HK-2 (cell line): ENCODE data around the gene PSD4.

ENCODE experiments used
- DNase-seq: peaks from one replicate; pipeline ENCODE4 v3.0.0-alpha.2; 2018; ENCODE audit not compliant: unreplicated experiment

PSD4 gene

GRCh38 chr2:113167962-113168340, 5.8 kb upstream of the PSD4 start:
- no peak for DNase-seq

DNA sequence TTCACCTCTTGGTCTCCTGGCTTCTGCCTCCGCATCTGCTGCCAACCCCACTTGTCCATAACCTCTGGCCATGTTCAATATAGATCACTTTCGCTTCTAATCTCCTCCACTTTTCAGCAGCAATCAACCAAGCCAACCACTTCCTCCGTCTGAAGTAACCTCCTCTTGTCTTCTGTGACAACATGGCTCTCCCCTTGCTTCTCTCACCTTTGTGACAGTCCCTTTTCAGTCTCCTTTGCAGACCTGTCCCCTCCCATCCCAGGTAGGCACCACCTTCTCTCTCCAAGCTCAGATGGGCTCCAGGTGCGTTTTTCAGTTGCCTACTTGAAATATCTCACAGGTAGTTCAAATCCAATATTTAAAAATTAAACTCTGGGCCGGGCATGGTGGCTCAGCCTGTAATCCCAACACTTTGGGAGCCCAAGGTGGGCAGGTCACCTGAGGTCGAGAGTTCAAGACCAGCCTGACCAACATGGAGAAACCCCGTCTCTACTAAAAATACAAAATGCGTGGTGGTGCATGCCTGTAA, 4.7 kb upstream of the PSD4 start:
- DNase-seq, result no peak

GRCh38 chr2:113169586-113169985, 4.2 kb upstream of the PSD4 start:
- no peak for DNase-seq

DNA sequence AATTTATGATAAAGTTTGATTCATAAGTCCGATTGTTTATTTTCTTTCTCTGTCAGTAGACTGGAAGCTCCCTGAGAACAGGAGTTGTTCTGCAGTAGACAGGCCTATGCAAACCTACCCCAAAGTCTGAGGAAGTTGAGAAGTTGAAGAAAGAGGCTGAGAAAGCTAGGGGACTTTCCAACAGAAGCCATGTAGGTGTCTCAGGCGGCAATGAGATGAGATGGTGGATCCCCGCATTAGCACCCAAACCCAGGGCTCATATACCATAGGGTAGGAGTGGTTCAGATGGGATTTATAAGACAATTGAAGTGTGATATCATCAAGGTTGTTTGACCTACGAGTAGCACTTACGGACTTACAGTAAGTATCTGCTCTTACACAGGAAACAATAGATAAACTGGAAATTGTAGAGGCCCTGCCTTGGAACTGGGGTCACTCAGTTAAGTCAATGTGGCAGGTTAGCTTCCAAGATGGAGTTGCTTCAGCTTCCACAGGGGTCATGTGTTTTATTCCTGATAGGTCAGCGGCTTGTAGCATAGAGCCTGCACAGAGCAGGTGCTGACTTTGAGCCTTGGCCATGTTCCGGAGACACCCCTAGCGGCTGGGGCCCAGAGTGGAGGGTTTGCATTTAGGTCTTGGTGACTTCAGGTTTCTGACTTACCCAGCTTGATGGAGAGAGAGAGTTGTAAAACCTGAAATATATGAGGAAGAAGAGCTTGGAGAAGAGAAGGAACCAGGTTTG, 2.3 kb upstream of the PSD4 start:
- DNase-seq, result no peak

GRCh38 chr2:113172721-113173541, 840 bp upstream of the PSD4 start:
- DNase-seq, result no peak

DNA sequence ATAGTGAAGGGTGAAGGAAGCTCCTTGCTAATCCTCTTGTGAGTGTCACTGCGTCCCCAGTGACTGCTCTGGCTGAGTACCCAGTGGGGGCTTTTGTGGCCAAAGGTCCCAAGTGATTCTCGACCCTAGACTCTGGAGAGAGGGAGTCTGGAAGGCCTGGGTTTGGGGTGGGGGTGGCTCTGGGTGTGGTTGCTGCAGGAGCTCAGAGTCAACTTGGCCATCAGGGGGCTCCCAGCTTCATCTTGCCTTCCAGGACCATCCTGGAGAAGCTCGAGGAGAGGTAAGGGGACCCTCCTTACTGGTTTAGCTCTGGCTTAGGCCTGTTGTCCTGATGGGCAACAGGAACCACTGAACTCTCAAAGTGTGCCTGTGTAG, 592 bp downstream of the PSD4 start:
- no peak for DNase-seq

- no peak for DNase-seq
These were observed 1.4 kb downstream of the PSD4 start for GRCh38 chr2:113175042-113175628.

DNA sequence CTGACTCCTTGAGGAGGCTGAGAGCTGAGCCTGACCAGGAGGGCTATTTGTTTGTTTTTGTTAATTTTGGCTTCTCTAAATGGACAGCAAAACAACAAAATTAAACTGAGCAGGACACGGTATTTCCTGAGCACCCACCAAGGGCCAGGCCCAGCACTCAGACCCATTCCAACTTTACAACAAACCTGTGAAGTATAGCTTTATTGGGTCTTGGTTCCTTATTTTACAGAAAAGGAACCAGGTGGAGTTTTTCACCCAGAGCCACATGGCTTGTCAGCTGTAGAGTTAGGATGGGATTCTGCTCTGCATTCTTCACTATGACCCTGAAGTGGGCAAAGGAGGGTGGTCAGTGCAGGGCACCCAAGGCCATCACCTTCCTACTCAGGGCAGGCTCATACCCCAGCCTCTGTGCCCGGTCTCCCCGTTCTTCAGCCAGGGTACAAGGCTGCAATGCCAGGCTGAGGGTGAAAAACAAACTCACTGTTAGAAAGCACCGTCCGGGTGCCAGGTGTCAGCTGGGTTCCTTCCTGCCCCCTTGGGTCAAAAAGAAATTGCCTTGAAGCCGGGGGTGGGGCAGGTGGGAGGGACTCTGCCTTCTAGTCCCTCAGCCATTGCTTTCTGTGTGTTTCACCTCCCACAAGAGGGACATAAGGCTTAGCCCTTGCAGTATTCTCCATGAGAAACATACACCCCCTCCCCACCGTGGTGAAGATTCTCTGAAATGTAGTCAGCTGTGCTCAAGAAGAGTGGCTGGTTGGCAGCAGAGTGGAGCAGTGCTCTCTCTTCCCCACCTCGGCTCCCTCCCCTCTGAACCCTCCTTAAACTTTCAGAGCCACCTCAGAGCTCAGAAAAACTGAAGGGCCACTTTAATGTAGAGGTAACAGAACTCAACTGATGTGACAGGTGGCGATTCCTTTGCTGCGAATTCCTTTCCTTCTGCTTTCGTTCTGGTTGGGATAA, 2.2 kb downstream of the PSD4 start:
- DNase-seq, result no peak

DNA sequence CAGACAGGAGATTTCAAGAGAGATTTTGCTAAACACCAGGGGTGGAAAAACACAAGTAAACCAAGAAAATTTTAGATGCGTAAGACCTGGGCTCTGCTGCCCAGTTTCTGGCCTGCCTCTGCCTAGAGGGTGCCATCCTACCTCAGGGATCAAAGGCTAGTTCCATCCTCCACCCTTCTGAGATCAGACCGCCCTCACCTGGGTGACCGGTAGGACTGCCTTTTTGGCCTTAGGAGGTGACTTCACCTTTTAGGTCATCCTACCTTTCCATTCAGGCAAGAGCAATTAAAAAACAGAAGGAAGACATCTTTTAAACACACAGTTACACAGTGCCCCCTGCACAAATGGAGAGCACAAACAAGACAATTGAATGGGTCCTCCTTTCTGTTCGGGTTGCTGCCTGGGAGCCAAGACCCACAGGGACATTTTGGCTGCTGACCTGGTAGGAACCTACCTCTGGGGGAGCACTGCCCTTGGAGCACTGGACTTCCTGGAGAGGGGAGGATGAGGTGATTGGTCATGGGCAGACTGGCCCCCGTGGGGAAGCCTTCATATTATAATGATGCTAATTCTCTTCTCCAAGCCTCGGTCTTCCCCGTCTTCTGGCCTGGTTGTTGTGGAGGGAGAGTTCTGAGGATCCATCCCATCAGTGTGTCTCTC, 3.1 kb downstream of the PSD4 start:
- no peak for DNase-seq

GRCh38 chr2:113178069-113178746, 4.4 kb downstream of the PSD4 start:
- no peak for DNase-seq

DNA sequence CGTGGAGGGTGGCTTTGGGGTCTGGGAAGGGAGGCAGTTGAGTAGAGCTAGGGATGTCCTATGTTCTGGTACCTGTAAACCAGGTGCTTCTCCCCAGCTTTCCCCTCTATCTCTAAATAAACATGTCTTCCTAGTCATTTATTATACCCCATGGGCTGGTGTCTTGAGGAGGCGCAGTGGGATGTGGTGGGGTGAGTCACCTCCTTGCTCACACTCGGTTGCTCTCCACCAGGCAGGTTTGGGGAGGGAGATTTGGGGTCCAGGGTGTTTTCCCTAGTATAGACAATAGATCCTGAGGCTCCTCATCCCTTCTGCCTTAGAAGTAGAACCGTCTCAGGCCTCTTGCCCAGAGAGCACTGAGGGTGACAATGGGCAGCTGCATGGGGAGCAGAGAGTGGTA, 5.1 kb downstream of the PSD4 start:
- DNase-seq, result no peak

- no peak for DNase-seq
These were observed 5.8 kb downstream of the PSD4 start for GRCh38 chr2:113179446-113180045.

GRCh38 chr2:113180131-113180946, 6.6 kb downstream of the PSD4 start:
- no peak for DNase-seq

- no peak for DNase-seq
These were observed 7.7 kb downstream of the PSD4 start for GRCh38 chr2:113181258-113182051.

DNA sequence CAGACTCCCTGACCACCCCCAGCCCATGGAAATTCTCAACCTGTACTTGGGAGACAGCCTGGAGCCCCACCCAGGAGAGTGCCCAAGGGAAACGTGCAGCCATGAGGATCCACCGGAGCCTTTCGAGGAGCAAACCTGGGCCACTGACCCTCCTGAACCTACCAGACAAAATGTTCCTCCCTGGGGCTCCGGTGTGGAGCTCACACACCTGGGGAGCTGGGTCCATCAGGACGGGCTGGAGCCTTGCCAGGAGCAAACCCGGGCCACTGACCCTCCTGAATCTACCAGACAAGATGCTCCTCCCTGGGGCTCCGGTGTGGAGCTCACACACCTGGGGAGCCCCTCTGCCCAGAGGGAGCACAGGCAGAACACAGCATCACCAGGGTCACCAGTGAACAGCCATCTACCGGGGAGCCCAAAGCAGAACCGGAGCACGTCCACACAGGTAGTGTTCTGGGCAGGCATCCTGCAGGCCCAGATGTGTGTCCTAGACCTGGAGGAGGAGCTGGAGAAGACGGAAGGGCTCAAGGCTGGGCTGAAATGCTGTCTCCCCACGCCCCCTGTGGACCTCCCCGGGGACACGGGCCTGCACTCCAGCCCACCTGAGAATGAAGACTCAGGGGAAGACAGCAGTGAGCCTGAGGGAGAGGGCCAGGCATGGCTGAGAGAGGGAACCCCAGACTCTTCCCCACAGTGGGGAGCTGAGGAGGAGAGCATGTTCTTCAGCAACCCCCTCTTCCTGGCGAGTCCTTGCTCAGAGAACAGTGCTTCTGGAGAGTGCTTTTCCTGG, 8.9 kb downstream of the PSD4 start:
- DNase-seq, result no peak

DNA sequence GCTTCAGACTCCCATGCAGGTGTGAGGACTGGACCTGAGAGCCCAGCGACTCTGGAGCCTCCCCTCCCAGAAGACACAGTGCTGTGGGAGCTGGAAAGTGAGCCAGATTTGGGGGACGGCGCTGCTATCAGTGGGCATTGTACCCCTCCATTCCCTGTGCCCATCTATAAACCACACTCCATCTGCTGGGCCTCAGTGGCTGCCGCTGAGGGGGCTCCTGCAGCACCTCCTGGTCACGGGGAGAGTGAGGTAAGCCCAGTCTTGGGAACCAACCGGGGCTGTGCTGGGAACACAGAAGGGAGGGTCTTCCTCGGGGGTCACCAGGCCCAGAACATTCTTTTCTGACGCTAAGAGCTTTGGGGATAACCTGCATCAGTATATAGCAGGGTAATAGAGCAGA, 9.5 kb downstream of the PSD4 start:
- no peak for DNase-seq

- DNase-seq, result no peak
These were observed 9.9 kb downstream of the PSD4 start for GRCh38 chr2:113183703-113184102.
